OCI-M2 (cell line): ENCODE measurements around the gene INHBC.

Experiments
- DNase-seq: peaks from one replicate; lab custom pipeline; 2025; ENCODE audit not compliant: unreplicated experiment; lab: John Stamatoyannopoulos, UW

The INHBC gene

GRCh38 chr12:57467212-57467874, 32.8 kb downstream of the INHBC start:
- DNase-seq: no peak

DNA sequence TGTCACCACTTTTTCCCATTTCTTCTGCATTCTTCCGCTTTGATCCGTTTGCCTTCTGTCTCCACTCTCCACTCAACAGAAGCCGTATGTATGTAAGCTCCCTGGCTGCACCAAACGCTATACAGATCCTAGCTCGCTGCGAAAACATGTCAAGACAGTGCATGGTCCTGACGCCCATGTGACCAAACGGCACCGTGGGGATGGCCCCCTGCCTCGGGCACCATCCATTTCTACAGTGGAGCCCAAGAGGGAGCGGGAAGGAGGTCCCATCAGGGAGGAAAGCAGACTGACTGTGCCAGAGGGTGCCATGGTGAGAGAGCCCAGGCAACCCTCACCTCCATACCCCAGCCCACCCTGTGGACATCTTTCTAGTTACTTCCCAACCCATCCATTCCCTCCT, 33.3 kb downstream of the INHBC start:
- no peak for DNase-seq

DNA sequence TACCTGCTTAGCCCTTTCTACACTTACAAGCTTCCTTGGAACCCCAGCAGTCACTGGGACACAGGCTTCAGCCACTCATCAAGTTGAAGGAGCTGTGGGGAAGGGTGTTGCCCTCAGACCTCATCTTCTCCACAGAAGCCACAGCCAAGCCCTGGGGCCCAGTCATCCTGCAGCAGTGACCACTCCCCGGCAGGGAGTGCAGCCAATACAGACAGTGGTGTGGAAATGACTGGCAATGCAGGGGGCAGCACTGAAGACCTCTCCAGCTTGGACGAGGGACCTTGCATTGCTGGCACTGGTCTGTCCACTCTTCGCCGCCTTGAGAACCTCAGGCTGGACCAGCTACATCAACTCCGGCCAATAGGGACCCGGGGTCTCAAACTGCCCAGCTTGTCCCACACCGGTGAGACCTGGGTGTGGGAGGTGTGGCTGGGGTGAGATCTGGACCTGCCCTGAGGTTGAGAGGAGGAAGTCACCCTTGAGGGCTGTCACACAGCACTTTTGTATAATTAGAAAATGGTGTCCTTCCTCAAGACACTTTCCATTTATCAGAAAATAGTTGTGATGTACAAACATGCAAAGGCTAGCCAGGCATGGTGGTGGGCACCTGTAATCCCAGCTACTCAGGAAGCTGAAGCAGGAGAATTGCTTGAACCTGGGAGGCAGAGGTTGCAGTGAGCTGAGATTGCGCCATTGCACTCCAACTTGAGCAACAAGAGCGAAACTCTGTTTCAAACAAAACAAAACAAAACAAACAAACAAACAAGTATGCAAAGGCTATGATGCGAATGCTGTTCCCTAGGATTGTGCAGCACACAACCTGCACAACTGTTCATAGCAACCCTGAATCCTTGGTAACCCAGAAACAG, 34.9 kb downstream of the INHBC start:
- DNase-seq: no peak

GRCh38 chr12:57470286-57470969, 35.8 kb downstream of the INHBC start:
- no peak for DNase-seq

DNA sequence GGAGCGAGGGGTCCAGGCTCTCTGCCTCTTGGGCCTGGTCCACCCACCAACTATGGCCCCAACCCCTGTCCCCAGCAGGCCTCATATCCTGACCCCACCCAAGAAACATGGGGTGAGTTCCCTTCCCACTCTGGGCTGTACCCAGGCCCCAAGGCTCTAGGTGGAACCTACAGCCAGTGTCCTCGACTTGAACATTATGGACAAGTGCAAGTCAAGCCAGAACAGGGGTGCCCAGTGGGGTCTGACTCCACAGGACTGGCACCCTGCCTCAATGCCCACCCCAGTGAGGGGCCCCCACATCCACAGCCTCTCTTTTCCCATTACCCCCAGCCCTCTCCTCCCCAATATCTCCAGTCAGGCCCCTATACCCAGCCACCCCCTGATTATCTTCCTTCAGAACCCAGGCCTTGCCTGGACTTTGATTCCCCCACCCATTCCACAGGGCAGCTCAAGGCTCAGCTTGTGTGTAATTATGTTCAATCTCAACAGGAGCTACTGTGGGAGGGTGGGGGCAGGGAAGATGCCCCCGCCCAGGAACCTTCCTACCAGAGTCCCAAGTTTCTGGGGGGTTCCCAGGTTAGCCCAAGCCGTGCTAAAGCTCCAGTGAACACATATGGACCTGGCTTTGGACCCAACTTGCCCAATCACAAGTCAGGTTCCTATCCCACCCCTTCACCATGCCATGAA, 36.5 kb downstream of the INHBC start:
- no peak for DNase-seq

DNA sequence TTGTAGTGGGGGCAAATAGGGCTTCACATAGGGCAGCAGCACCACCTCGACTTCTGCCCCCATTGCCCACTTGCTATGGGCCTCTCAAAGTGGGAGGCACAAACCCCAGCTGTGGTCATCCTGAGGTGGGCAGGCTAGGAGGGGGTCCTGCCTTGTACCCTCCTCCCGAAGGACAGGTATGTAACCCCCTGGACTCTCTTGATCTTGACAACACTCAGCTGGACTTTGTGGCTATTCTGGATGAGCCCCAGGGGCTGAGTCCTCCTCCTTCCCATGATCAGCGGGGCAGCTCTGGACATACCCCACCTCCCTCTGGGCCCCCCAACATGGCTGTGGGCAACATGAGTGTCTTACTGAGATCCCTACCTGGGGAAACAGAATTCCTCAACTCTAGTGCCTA, 37.1 kb downstream of the INHBC start:
- DNase-seq: no peak

GRCh38 chr12:57472391-57472790, 37.8 kb downstream of the INHBC start:
- no peak for DNase-seq

GRCh38 chr12:57473392-57473791, 38.8 kb downstream of the INHBC start:
- DNase-seq: no peak

DNA sequence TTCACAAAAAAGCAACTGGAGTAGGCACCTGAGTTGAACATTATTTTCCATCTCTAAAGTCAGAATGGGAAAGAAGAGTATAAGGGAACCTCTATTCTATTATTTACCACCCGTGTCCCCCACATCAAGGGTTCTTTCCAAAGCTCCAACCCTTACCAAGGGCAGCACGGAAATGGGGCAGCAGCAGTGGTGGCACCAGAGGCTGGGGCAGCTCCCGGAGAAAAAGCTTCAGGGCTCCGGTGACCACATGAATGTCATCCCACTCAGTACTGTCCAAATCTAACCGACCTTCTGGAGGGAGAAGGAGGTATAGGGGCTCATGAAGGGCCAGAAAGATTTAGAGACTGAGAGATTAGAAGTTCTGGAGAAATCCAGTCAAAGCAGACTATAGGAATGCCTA, 39.3 kb downstream of the INHBC start:
- no peak for DNase-seq

DNA sequence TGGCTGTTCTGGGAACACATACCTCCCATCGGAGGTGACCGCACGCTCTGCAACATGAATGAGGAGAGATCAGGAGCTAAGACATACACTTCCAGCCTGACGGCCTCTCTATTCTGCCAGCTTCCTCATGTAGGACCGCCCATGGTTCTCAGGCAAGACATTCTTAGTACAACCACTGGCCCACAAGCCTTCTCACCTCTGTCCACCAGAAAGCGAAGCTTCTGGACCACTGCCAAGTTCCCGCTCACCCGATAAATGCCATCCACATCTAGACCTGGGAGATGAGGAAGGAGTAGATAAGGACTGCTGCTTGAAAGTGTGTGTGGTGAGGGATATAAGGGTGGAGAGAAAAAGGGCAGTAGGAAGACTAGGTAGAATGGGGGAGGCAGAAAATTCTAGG, 39.8 kb downstream of the INHBC start:
- DNase-seq: no peak

DNA sequence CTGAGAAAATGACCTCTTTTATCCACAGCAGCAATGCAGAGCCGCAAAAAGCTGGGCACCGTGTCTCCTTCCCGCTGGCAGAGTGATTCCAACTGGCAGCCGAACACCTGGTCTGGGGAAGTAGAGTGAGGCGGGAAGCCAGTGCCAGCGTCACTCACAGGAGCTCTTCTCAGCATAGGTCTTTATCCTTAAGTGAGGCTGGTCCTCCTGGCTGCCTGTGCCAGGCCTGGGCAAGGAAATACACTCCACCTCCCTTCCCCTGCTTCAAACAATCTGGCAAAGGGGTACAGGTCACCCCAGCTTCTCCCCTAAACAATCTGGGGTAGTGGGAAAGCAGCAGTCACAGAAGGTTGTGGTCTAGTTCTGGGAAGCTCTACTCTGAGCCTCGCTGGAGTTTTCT, 40.3 kb downstream of the INHBC start:
- DNase-seq: no peak

GRCh38 chr12:57475271-57476161, 40.9 kb downstream of the INHBC start:
- DNase-seq: no peak

DNA sequence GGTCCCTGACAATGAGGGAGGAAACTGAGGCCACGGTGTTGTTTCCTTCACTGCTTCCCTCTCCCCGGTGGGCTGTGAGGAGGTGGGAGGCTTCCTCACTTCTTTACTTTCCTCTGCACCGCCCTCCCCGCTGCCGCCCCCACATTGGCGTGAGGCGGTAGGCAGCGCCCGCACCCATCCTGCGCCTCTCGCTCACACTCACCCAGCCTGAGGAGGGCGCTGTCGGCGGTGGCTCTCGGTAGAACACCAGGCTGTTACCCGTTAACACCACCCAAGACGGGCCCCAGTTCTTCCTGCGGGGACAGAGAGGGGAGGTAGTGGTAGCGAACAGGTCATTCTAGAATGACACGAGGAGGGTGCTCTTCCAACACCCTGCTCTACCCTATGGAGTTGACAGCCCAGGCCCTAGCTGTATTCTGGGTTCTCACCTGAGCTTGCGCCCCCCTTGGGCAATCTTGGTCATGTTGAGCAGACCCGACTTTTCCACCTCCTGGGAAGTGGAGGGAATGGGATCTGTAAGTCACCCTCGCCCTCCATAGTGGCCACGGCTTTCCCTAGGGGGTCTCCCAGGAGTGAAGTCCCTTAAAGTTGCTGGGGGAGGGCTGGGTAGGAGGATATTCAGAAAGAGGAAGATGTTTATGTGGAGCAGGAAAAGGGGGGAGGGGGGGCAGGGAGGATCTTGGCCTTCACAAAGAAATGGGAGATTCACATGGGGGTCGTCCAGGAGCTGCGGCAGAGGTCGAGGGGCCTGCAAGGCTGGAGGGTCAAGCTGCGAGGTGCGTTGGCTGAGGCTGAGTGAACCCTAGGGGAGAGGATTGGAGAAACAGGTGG, 41.8 kb downstream of the INHBC start:
- DNase-seq: no peak

DNA sequence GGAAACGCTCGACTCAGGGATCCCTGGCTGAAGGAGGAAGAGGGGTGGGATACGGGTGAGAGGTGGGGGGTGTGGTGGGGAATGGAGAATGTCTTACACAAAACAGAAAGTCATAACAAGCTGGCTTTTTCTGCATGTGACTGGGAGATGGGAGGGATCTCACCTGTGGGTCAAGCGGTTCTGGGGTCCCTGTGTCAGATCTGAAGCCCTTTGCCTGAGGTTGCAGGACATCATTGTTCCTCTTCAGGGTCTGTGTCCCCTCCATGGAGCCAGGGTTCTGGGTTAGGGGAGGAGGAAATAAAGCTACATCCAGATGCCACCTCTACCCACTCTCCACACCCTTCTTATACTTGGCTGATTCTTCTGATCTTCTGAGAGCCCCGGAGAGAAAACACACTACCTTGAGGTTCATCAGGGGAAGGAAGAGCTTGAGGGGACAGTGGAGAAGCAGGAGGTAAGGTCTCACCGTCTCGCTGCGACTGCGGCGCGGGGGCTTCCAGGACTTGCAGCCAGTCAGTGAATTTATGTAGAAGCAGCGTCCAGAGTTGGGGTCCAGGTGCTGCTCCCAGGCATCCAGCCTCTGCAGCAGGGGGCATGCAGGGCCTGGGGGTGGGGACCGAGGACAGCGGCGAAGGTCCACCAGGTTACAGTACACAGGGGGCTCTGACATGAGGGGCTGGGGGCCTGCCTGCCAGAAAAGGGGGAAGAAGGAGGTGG, 42.6 kb downstream of the INHBC start:
- no peak for DNase-seq

- DNase-seq: no peak
Measured at GRCh38 chr12:57477710-57478681, 43.4 kb downstream of the INHBC start.

DNA sequence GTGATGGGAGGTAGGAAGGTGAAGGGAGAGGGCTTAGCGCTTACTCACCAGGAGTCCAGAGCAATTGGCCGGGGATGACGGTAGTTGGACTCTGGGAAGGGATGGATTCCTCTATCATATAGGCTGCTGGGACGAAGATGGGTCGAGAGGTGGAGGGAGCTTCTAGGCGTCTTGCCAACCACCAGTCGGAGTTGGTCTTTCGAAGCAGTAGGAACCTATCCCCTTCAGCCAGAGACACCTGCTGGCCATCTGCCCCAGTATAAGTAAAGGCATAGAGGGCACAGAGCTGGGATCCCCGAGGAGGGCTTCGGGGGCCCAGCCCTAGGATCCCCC, 44.4 kb downstream of the INHBC start:
- no peak for DNase-seq

DNA sequence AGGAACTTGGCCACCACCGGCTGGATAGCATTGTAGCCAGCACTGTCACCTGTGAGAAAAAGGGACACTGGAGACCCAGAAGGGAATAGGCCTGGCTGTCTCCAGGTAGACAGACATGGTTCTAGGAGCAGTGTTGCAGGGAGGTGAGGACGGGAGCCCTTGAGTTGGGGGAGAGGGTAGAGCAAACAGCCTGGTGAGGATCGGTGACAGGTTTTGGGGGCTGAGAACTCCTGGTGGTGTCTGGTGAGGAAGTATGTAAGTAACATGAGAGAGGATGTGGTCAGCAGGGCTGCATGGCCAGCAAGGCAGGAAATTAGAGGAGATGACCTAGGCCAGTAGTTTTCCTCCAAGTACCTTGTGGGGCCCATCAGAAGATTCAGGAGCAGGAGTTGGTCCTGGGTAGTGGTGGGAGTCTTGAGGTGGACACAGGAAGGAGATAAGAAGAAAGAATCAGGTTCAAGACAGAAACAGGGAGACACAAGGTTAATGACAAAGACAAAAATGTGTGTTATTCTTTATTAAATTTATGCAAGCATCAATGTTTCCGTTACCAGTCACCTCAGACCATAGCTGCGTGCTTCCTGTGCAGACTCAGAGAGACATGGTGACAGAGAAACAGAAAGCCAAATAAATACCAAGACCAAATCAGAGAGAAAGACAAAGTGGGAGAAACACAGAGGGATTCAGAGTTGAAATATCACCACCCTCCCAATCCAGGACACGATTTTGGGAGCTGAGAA, 45.0 kb downstream of the INHBC start, which contains the start of gene ARHGAP9:
Gene ARHGAP9, minus strand, starts transcription at position 491 of the 740 bp plus-strand sequence. Its CDS starts 460 bp downstream, at position 31.
- DNase-seq: no peak
